IMR-90 (cell line): ENCODE results near the gene RND3. TPM values are rescaled to one million over a fixed set of nuclear protein-coding genes. Genes with fewer than 3 reads are reported as not detected.

Source experiments
- ATAC-seq: fragments of 200-7000 bp; cut with Tn5 transposase; 2 replicates; pipeline ENCODE4 v1.9.1; 2020; ENCODE audit warnings: low read depth, mild to moderate bottlenecking, moderate library complexity
- BruUV-seq: library from RNA; stranded (reverse); fragments of 400-500 nt; replicated peaks from 2 replicates; lab custom pipeline; 2021; lab: Mats Ljungman, UMichigan
- CTCF ChIA-PET: fragments of 300-600 bp; formaldehyde crosslinking; extraction: SDS; loops from one replicate; lab custom pipeline; 2021; ENCODE audit warnings: antibody characterized with exemption; lab: Yijun Ruan, JAX
- POLR2A ChIA-PET: fragments of 300-600 bp; sonication (Branson Sonifier 250); formaldehyde crosslinking; loops from one replicate; lab custom pipeline; 2022; ENCODE audit warnings: antibody characterized with exemption; ENCODE audit not compliant: unreplicated experiment; lab: Charles Lee
- DNase-seq: peaks from one replicate; pipeline ENCODE4 v3.0.0; 2013
- H2AFZ ChIP-seq: replicated peaks from 2 replicates; pipeline ENCODE3; 2013; ENCODE audit warnings: low read length, mild to moderate bottlenecking; ENCODE audit not compliant: poor library complexity
- H2AK5ac ChIP-seq: 2 replicates; pipeline ENCODE4 v1.6.1; 2013; ENCODE audit warnings: low read depth, low read length, inconsistent platforms
- H2AK9ac ChIP-seq: replicated peaks from 2 replicates; pipeline ENCODE3; 2013; ENCODE audit warnings: mild to moderate bottlenecking, low read depth, low read length, moderate library complexity; ENCODE audit not compliant: poor library complexity
- H2BK120ac ChIP-seq: 2 replicates; pipeline ENCODE4 v1.6.1; 2013; ENCODE audit warnings: low read depth, low read length, inconsistent platforms
- H2BK15ac ChIP-seq: 3 replicates; pipeline ENCODE4 v1.6.1; 2013; ENCODE audit warnings: low read depth, low read length, inconsistent platforms
- H2BK20ac ChIP-seq: 2 replicates; pipeline ENCODE4 v1.6.1; 2013; ENCODE audit warnings: low read depth, mild to moderate bottlenecking, inconsistent platforms, low read length, moderate library complexity
- H2BK5ac ChIP-seq: 2 replicates; pipeline ENCODE4 v1.6.1; 2013; ENCODE audit warnings: mild to moderate bottlenecking, low read depth, low read length, inconsistent platforms; ENCODE audit not compliant: poor library complexity, severe bottlenecking
- H3K14ac ChIP-seq: replicated peaks from 2 replicates; pipeline ENCODE4 v1.6.1; 2013; ENCODE audit warnings: low read depth, low read length, inconsistent platforms
- H3K18ac ChIP-seq: 2 replicates; pipeline ENCODE4 v1.6.1; 2013; ENCODE audit warnings: low read depth, low read length, control low read depth
- H3K23ac ChIP-seq: 2 replicates; pipeline ENCODE4 v1.6.1; 2013; ENCODE audit warnings: low read depth, low read length, inconsistent platforms
- H3K27ac ChIP-seq: 2 replicates; pipeline ENCODE4 v1.5.1; 2013; ENCODE audit warnings: mild to moderate bottlenecking, control low read depth, low read length; ENCODE audit not compliant: insufficient read depth
- H3K27me3 ChIP-seq: 2 replicates; pipeline ENCODE4 v1.6.1; 2013; ENCODE audit warnings: low read length; ENCODE audit not compliant: control insufficient read depth, insufficient read depth
- H3K36me3 ChIP-seq: 2 replicates; pipeline ENCODE4 v1.6.1; 2013; ENCODE audit warnings: low read length, mixed read lengths; ENCODE audit not compliant: control insufficient read depth, insufficient read depth
- H3K4ac ChIP-seq: 2 replicates; pipeline ENCODE4 v1.6.1; 2013; ENCODE audit warnings: low read depth, low read length, inconsistent platforms
- H3K4me1 ChIP-seq: 2 replicates; pipeline ENCODE4 v1.6.1; 2013; ENCODE audit warnings: low read length, mixed read lengths; ENCODE audit not compliant: control insufficient read depth, insufficient read depth
- H3K4me2 ChIP-seq: 2 replicates; pipeline ENCODE4 v1.6.1; 2013; ENCODE audit warnings: low read depth, mild to moderate bottlenecking, control low read depth, low read length, moderate library complexity
- H3K4me3 ChIP-seq: 2 replicates; pipeline ENCODE4 v1.5.1; 2013; ENCODE audit warnings: low read depth, mild to moderate bottlenecking, control low read depth, low read length, moderate library complexity; ENCODE audit not compliant: insufficient read depth
- H3K56ac ChIP-seq: 2 replicates; pipeline ENCODE4 v1.6.1; 2013; ENCODE audit warnings: low read length, inconsistent platforms; ENCODE audit not compliant: insufficient read depth; ENCODE audit errors: extremely low read depth
- H3K79me1 ChIP-seq, 2 experiments: 2 replicates each; pipeline ENCODE4 v1.6.1; 2013; ENCODE audit warnings: low read length in 2 of 2, inconsistent platforms in 1 of 2, low read depth in 1 of 2
- H3K9ac ChIP-seq: 2 replicates; pipeline ENCODE4 v1.6.1; 2013; ENCODE audit warnings: low read depth, low read length, control low read depth
- H3K9me1 ChIP-seq: 2 replicates; pipeline ENCODE4 v1.6.1; 2013; ENCODE audit warnings: low read length, inconsistent platforms; ENCODE audit not compliant: insufficient read depth
- H3K9me3 ChIP-seq: 2 replicates; pipeline ENCODE4 v1.6.1; 2013; ENCODE audit warnings: low read length; ENCODE audit not compliant: control insufficient read depth, insufficient read depth
- H4K20me1 ChIP-seq: 2 replicates; pipeline ENCODE4 v1.6.1; 2013; ENCODE audit warnings: low read length, inconsistent platforms; ENCODE audit not compliant: insufficient read depth
- H4K5ac ChIP-seq: 2 replicates; pipeline ENCODE4 v1.6.1; 2013; ENCODE audit warnings: mild to moderate bottlenecking, low read depth, low read length, control low read depth
- H4K8ac ChIP-seq, 2 experiments: 2 replicates each; pipeline ENCODE4 v1.6.1; 2013; ENCODE audit warnings: low read depth in 2 of 2, low read length in 2 of 2, control low read depth in 1 of 2, inconsistent platforms in 1 of 2
- H4K91ac ChIP-seq: 2 replicates; pipeline ENCODE4 v1.6.1; 2013; ENCODE audit warnings: low read depth, low read length, inconsistent platforms; ENCODE audit not compliant: insufficient read depth
- BHLHE40 ChIP-seq: fragments of 150-350 bp; IDR thresholded peaks from 2 replicates; pipeline ENCODE4 v1.6.1; 2016; ENCODE audit warnings: mild to moderate bottlenecking, low read depth, low read length
- CEBPB ChIP-seq: IDR thresholded peaks from 2 replicates; pipeline ENCODE4 v1.6.1; 2012; ENCODE audit warnings: low read depth, low read length, improper control_type of control experiment
- CHD1 ChIP-seq: IDR thresholded peaks from 2 replicates; pipeline ENCODE4 v1.6.1; 2012; ENCODE audit warnings: low read depth, low read length, improper control_type of control experiment
- ELK1 ChIP-seq: fragments of 150-350 bp; IDR thresholded peaks from 2 replicates; pipeline ENCODE4 v1.6.1; 2016; ENCODE audit warnings: low read depth, mild to moderate bottlenecking, low read length, moderate library complexity, borderline replicate concordance
- FOS ChIP-seq: fragments of 150-350 bp; IDR thresholded peaks from 2 replicates; pipeline ENCODE4 v1.6.1; 2016; ENCODE audit warnings: low read depth, low read length
- MAFK ChIP-seq: IDR thresholded peaks from 2 replicates; pipeline ENCODE4 v1.6.1; 2012; ENCODE audit warnings: low read depth, low read length, improper control_type of control experiment
- MAZ ChIP-seq: IDR thresholded peaks from 2 replicates; pipeline ENCODE4 v1.6.1; 2012; ENCODE audit warnings: low read depth, mild to moderate bottlenecking, low read length, improper control_type of control experiment, moderate library complexity, borderline replicate concordance
- MXI1 ChIP-seq: IDR thresholded peaks from 2 replicates; pipeline ENCODE4 v1.6.1; 2012; ENCODE audit warnings: low read depth, mild to moderate bottlenecking, low read length, moderate library complexity, borderline replicate concordance
- NFE2L2 ChIP-seq: fragments of 150-350 bp; IDR thresholded peaks from 2 replicates; pipeline ENCODE4 v1.6.1; 2016; ENCODE audit warnings: low read depth, mild to moderate bottlenecking, low read length
- POLR2A ChIP-seq: IDR thresholded peaks from 2 replicates; pipeline ENCODE4 v1.6.1; 2012; ENCODE audit warnings: mild to moderate bottlenecking, low read depth, low read length
- RAD21 ChIP-seq: IDR thresholded peaks from 2 replicates; pipeline ENCODE4 v1.6.1; 2012; ENCODE audit warnings: low read length, improper control_type of control experiment
- RCOR1 ChIP-seq: IDR thresholded peaks from 2 replicates; pipeline ENCODE4 v1.6.1; 2012; ENCODE audit warnings: mild to moderate bottlenecking, low read length, improper control_type of control experiment; ENCODE audit not compliant: insufficient replicate concordance
- RFX5 ChIP-seq: IDR thresholded peaks from 2 replicates; pipeline ENCODE4 v1.8.0; 2012; ENCODE audit warnings: low read depth, mild to moderate bottlenecking, low read length, moderate library complexity
- SMC3 ChIP-seq: fragments of 150-350 bp; IDR thresholded peaks from 2 replicates; pipeline ENCODE4 v1.6.1; 2016; ENCODE audit warnings: low read depth, mild to moderate bottlenecking, antibody characterized with exemption, low read length, moderate library complexity
- USF2 ChIP-seq: fragments of 150-350 bp; IDR thresholded peaks from 2 replicates; pipeline ENCODE4 v1.6.1; 2017; ENCODE audit warnings: mild to moderate bottlenecking, antibody characterized with exemption, low read length, low read depth
- WGBS, 2 experiments: methylation state at CpG; one replicate each; pipeline versions ENCODE4 v1.1.5 to v1.1.7; 2013; ENCODE audit warnings: missing lambda C conversion rate in 2 of 2; ENCODE audit not compliant: insufficient read length in 1 of 2; ENCODE audit errors: extremely low coverage in 2 of 2; 5-methylcytosine and 5-hydroxymethylcytosine counted together
- dilution Hi-C: fragments of 300-500 bp; cut with HindIII; formaldehyde crosslinking; loops from one replicate; pipeline ENCODE4 v1.14.3; 2018; ENCODE audit warnings: low sequenced_read_pairs; ENCODE audit not compliant: unreplicated experiment
- in situ Hi-C: fragments of 300-500 bp; cut with MboI; formaldehyde crosslinking; loops from 3 replicates; pipeline ENCODE4 v1.14.3; 2019; ENCODE audit warnings: low sequenced_read_pairs, inconsistent platforms, mixed read lengths
- intact Hi-C: fragments of 100-400 bp; cut with micrococcal nuclease; formaldehyde crosslinking; loops from 2 replicates; pipeline ENCODE4 v1.10.0; 2022
- polyA plus RNA-seq, 3 experiments: library from polyadenylated mRNA; depleted of rRNA; stranded (reverse); fragments of >200 nt; gene quantifications; 2 replicates each; pipeline ENCODE4 v1.2.3, GENCODE V29; 2012; ENCODE audit warnings: low replicate concordance in 1 of 3
- total RNA-seq: library from RNA; depleted of rRNA; stranded (reverse); fragments of >200 nt; gene quantifications from 2 replicates; pipeline ENCODE4 v1.2.3, GENCODE V29; 2012

Gene RND3
- total and polyA plus RNA-seq, 2 of the 4 experiments (the other 2 are of a cell fraction): 111 to 449 TPM

DNA sequence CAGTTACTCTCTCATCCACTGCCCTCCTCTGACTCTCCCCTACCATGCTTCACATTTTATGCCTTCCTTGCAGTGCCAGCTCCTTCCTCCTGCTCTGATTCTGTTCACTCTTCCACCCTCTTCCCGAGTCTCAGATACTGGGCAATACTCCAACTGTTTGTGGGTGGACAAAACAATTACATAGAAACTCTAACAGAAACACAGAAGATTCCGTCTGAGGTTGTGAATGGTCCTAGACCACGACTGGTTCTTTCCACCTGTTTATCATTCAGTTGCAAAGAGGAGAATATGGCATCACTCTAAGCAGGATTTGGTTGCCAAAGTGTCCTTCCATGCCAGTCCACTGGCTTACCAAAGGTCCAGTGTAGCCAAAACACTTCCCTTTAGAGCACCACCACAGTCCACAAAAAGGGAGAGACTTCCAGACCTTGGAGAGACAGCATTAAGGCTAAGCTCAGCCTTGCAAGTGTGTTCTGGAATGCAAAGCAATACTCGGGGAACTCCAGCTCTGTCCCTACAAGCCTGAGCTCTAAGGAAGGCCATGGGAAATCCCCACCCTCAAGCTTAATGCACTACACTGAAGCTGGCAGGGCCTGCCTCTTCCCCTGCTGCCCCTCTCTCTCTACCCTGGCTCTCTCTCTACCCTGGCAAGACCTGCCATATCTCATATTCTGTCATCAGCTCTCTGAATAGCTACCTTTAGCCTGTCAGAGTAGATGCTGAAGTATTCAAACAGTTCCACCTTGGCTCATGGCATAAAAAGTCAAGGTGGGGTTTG is 33.6 kb upstream of the RND3 start:
- POLR2A ChIA-PET: interaction anchor here (1.4 kb wide), 1 partner anchor 39 kb away, joined by 4 read pairs; no protein-coding TSS in a partner anchor
- H3K4ac ChIP-seq: peak overlapping the region; percentile 70
- peak overlapping the region; percentile 1; the same call in 1 of the 2 replicates for H3K4me2 ChIP-seq
- no peaks in the 10 kb centered on the region for H4K20me1 ChIP-seq
- TF ChIP-seq RCOR1: no peak
- no peak for TF ChIP-seq FOS
- no peak for TF ChIP-seq CHD1
- no peak for TF ChIP-seq MXI1
- no peak for TF ChIP-seq RFX5
- TF ChIP-seq SMC3: no peak
- no peak for TF ChIP-seq BHLHE40
- TF ChIP-seq POLR2A: no peak
- TF ChIP-seq RAD21: no peak
- no peak for TF ChIP-seq CEBPB
- no peak for TF ChIP-seq NFE2L2
- TF ChIP-seq ELK1: no peak
- TF ChIP-seq MAFK: no peak
- TF ChIP-seq USF2: no peak
- no peak for TF ChIP-seq MAZ
- H2AK9ac ChIP-seq: peak overlapping the region; percentile 69
- H2BK20ac ChIP-seq: peak overlapping the region; percentile 89
- H3K36me3 ChIP-seq: no peaks in the 10 kb centered on the region
- peak overlapping the region; percentile 66 for H3K14ac ChIP-seq
- peak overlapping the region; percentile 46 for H3K27ac ChIP-seq
- dilution Hi-C loops: no loop called here
- ATAC-seq (peak; percentile 78), DNase-seq (peak; percentile 83)
- CTCF ChIA-PET: interaction anchor here (1.2 to 1.7 kb wide), 2 partner anchors 9 to 81 kb away, joined by 3 to 6 read pairs; no protein-coding TSS in a partner anchor
- in situ Hi-C loops: no loop called here
- H2BK5ac ChIP-seq: peak overlapping the region; percentile 76
- H4K91ac ChIP-seq: peak overlapping the region; percentile 82
- H2BK15ac ChIP-seq: peak overlapping the region; percentile 96
- peak overlapping the region; percentile 41 for H3K23ac ChIP-seq
- peaks cover 3 to 13% of the 10 kb centered on the region in 2 experiments; a peak in 2 of 4 replicates for H3K79me1 ChIP-seq
- peak overlapping the region; percentile 8 to 77; a peak in 2 of 4 replicates for H4K8ac ChIP-seq
- peak overlapping the region; percentile 88 for H2BK120ac ChIP-seq
- H2AFZ ChIP-seq: peak overlapping the region; percentile 36
- intact Hi-C loops: no loop called here
- H3K9ac ChIP-seq: no peak overlapping the region
- no peak overlapping the region for H3K4me3 ChIP-seq
- peak overlapping the region; percentile 87 for H2AK5ac ChIP-seq
- no peaks in the 10 kb centered on the region for H3K27me3 ChIP-seq
- peaks cover 5% of the 10 kb centered on the region for H3K9me1 ChIP-seq
- H3K18ac ChIP-seq: peak overlapping the region; percentile 60; the same call in 1 of the 2 replicates
- H3K4me1 ChIP-seq: peaks cover 13% of the 10 kb centered on the region
- no peaks in the 10 kb centered on the region for H3K9me3 ChIP-seq
- WGBS, 2 experiments: no CpG with 5 or more reads among the region's 4 CpGs
- TSS peak; percentile 44 for BruUV-seq
- peak overlapping the region; percentile 51; the same call in 1 of the 2 replicates for H4K5ac ChIP-seq
- H3K56ac ChIP-seq: peak overlapping the region; percentile 16
